HS-27A (cell line): ENCODE results near the gene THEM5.
A peak's percentile ranks its signal among the peaks of the same experiment; 100 is the strongest.
"Not testable (repeated sequence)": the region's sequence is repeated elsewhere in the genome, so short reads cannot be mapped to it uniquely, and the experiment has no call there.

Source experiments
- DNase-seq: peaks from one replicate; pipeline ENCODE4 v3.0.0-alpha.2; 2012; ENCODE audit warnings: low read depth, missing footprints

THEM5 gene

GRCh38 chr1:151867765-151868411 lies 14.4 kb upstream of the THEM5 start:
- DNase-seq = peak; percentile 26

- DNase-seq = no peak
These were observed 13.8 kb upstream of the THEM5 start for GRCh38 chr1:151867321-151867720.

GRCh38 chr1:151864411-151864810 lies 10.9 kb upstream of the THEM5 start:
- DNase-seq = no peak

DNA sequence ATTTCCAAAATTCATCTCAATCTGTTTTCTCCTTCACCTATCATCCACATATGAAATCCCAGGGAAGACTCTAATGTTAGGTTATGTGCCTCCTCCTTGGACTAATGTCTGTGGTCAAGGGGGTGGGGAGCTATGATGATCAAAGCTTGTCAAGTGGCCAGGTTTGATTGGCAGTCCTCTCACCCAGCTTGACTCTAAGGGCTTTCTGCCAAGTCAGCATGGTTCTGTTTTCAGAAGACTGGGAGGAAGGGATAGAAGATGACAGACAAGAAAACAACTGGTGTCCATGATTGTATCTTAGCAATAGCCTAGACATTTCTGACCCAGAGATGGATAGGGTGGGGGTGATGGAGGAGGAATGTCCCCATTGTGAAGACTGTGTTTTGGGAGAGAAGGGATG lies 9.1 kb upstream of the THEM5 start:
- no peak for DNase-seq

DNA sequence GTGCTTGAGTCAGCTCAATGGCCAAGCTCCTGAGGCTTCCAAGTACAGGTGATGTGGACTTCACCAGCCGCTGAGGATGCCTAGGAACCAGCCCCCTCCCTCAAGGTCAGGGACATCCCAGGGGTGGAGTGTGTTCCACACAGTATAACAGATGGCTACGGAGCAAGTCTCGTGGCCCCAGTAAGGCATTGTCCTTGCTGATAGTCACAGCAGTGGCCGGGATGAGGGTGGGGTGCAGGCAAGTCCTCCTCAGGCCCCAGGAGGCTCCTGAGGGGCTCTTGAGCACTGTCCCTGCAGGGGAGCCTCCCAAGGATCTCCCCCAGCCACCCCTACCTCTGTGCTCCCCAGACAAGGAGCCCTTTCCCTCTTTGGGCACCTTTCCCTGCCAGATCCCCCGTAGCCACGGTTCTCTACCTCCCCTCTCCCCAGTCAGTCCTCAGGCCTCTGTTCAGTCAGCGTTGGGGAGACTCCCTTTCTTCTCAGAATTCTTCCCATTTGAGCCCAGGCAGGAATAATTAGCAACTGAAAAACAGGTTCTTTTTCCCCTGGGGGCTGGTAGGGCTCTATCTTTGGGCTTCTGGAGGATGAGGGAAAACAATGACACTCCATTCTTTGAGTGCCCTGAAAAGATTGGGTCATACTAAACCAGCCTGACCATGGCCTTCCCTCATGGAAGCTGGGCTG lies 7.1 kb upstream of the THEM5 start:
- DNase-seq = no peak

GRCh38 chr1:151859891-151860293 lies 6.4 kb upstream of the THEM5 start:
- DNase-seq = no peak

- no peak for DNase-seq
These were observed 5.6 kb upstream of the THEM5 start for GRCh38 chr1:151858886-151859665.

- DNase-seq = no peak
These were observed 4.7 kb upstream of the THEM5 start for GRCh38 chr1:151858030-151858746.

GRCh38 chr1:151855933-151856332 lies 2.4 kb upstream of the THEM5 start:
- no peak for DNase-seq

DNA sequence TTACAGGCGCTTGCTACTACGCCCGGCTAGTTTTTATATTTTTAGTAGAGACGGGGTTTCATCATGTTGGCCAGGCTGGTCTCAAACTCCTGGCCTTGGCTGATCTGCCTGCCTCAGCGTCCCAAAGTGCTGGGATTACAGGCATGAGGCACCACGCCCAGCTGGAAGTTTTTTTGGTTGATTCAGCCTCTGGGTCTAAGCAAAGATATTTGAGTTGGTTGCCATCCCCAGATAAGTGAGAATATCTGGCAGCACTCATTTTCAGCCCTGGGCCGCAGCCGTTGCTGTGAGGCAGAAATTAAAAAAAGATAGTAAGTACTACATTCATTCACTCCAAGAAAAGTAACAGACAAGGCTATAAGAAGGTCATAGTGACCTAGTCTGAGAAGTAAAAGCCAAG lies 2.0 kb upstream of the THEM5 start:
- DNase-seq = not testable (repeated sequence)

DNA sequence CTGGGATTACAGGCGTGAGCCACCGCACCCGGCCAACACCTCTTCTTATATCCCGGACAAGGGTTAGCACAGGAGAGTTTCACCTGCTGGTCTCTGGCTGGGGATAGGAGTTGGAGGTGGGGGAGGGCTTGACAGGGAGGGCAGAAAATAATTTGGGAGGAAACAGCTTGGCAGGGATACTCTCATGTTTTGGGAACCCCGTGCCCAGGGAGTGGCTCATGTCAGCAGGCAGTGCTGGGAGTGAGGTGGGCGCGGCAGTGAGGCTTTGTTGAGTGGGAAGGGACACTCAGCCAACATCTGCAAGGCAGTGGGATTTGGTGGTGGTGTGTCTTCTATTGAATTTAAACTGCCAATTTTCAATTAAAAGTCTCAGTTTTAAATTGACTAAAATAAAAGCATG lies 1.1 kb upstream of the THEM5 start:
- DNase-seq = no peak

- no peak for DNase-seq
These were observed 779 bp downstream of the THEM5 start for GRCh38 chr1:151852733-151853132.

- DNase-seq = no peak
These were observed 1.6 kb downstream of the THEM5 start for GRCh38 chr1:151851886-151852285.

GRCh38 chr1:151849871-151850270 lies 3.6 kb downstream of the THEM5 start:
- DNase-seq = no peak

- DNase-seq = no peak
These were observed 4.4 kb downstream of the THEM5 start for GRCh38 chr1:151849126-151849525.

GRCh38 chr1:151847867-151848596 lies 5.5 kb downstream of the THEM5 start:
- DNase-seq = no peak

DNA sequence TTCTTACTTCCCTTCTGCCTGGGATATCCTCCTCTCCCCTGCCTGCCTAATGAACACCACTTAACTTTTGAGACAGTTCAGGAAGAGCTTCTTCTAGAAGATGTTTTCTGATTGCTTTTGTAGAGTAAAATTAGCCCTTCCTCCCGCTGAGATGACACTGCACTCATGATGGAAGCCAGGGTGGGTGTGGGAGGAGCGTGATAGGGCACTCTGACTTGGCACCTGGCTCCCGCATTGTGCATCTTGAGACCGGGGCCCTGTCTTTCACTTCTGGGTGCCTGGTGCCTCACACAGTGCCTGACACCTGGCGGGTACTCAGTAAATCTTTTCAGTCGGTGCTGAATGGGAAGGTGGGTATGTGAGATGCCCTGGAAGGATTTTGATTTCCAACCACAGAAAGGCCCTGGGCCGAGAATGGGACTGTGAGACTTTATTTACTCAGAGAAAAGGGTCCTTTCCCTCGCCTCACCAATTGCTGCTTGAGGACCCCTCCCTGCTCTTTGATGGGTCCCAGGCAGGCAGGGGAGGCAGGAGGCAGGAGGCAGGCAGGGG lies 6.8 kb downstream of the THEM5 start:
- DNase-seq = no peak

- peak; percentile 5 for DNase-seq
These were observed 7.4 kb downstream of the THEM5 start for GRCh38 chr1:151846062-151846568.

DNA sequence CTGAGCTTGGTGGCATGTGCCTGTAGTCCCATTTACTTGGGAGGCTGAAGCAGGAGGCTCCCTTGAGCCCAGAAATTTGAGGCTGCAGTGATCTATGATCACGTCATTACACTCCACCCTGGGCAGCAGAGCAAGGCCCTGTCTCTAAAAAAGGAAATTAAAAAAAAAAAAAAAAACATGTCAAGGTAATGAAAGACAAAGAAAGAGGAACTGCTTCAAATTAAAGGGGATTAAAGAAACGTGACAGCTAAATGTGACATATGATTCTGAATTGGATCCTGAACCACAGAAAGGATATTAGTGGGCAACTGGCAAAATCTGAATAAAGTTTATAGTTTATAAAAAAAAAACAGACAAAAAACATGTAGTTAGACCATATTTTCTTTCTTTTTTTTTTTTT lies 10.1 kb downstream of the THEM5 start:
- DNase-seq = no peak

- peak; percentile 41 for DNase-seq
These were observed 12.4 kb downstream of the THEM5 start for GRCh38 chr1:151841141-151841540.

DNA sequence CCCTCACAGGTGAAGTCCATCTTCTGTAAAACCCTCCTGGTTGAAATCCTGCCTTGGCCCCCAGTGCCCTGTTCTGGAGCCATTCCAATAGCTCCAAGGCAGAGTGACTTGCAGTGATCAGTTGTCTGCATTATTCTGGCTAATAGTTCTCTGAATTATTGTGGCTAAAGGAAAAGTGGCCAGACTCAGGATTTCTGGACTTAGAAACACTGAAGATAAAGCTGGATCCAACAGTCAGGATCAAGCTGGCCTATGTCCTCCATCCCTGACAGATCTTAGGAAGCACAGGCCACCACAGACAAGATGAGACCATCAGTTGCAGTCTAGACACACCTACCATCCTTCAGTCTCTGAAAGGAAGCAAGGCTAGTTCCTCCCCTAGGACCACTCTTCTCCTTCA lies 13.1 kb downstream of the THEM5 start:
- DNase-seq = no peak
